ENCODE results near the gene ATP2B1. TPM values are rescaled to one million over a fixed set of nuclear protein-coding genes. Genes with fewer than 3 reads are reported as not detected.

Gene ATP2B1
- total RNA-seq, 1 donor from 2014 or later, result 5.1 TPM

- no peaks in the 10 kb centered on the region for H3K36me3 ChIP-seq
- no peak for DNase-seq (ENCODE audit: low spot score in 2 of 2)
- no peaks in the 10 kb centered on the region for H3K4me1 ChIP-seq
- H3K27ac ChIP-seq, result no peak overlapping the region
- TF ChIP-seq CTCF (IDR thresholded peaks at IDR 0.05), result no peak
- no peak overlapping the region for H3K4me3 ChIP-seq
- no peaks in the 10 kb centered on the region for H3K9me3 ChIP-seq
- intact Hi-C loops (cut with DNase I), result no loop called here
- no peaks in the 10 kb centered on the region for H3K27me3 ChIP-seq
Observed at GRCh38 chr12:89559753-89560152, 148.9 kb downstream of the ATP2B1 start.

GRCh38 chr12:89556976-89557375, 151.7 kb downstream of the ATP2B1 start:
- TF ChIP-seq CTCF (IDR thresholded peaks at IDR 0.05), result no peak
- Histone ChIP-seq H3K4me3 (no peak overlapping the region), H3K36me3 (no peaks in the 10 kb centered on the region), H3K9me3 (peaks cover 0 to 6% of the 10 kb centered on the region in 2 donors), H3K27me3 (no peaks in the 10 kb centered on the region), H3K27ac (no peak overlapping the region), H3K4me1 (no peaks in the 10 kb centered on the region)
- DNase-seq (ENCODE audit: low spot score in 2 of 2), result no peak
- intact Hi-C loops (cut with DNase I), result no loop called here

DNA sequence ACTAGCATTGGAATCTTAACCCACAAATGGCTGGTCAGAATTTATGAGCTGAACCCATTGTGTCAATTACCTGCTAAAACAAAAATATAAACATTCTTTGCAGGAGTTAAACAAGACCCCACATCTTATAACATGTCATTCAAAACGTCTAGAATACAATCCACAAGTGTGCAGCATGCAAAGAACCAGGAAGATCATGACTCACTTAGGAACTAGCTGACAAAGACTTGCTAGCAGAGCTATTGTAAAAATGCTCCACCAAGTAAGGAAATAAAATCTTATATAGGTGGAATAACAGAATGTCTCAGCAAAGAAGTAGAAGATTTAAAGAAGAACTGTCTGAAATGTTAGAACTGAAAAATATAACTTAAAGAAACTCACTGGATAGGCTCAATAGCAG, 156.3 kb downstream of the ATP2B1 start:
- H3K27me3 ChIP-seq, result no peaks in the 10 kb centered on the region
- DNase-seq (ENCODE audit: low spot score in 2 of 2), result no peak
- H3K4me3 ChIP-seq, result no peak overlapping the region
- H3K27ac ChIP-seq, result no peak overlapping the region
- peaks cover 0 to 6% of the 10 kb centered on the region in 2 donors for H3K9me3 ChIP-seq
- no peaks in the 10 kb centered on the region for H3K4me1 ChIP-seq
- intact Hi-C loops (cut with DNase I), result no loop called here
- no peaks in the 10 kb centered on the region for H3K36me3 ChIP-seq
- no peak for TF ChIP-seq CTCF (IDR thresholded peaks at IDR 0.05)

DNA sequence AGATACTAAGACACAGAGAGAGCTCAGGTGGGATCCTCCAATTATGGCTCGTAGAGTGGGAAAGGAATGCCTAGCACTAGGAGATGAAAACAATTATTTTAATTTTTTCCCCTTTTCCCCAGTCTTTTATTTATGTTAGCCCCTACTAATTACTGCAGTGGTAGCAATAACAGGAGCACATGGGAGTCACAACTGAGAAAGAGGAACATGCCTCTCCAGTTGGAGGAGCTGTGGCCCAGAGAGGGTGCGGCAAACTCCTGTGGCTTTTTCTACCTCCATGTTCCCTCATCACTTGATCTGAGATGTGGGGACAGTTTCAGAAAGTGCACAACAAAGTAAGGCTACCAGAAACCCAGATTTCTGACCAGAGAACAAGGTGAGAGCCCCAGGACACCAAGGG, 156.9 kb downstream of the ATP2B1 start:
- Histone ChIP-seq H3K27ac (no peak overlapping the region), H3K27me3 (no peaks in the 10 kb centered on the region), H3K4me3 (no peak overlapping the region), H3K9me3 (peaks cover 0 to 6% of the 10 kb centered on the region in 2 donors), H3K36me3 (no peaks in the 10 kb centered on the region), H3K4me1 (no peaks in the 10 kb centered on the region)
- no peak for DNase-seq (ENCODE audit: low spot score in 2 of 2)
- intact Hi-C loops (cut with DNase I), result no loop called here
- no peak for TF ChIP-seq CTCF (IDR thresholded peaks at IDR 0.05)

DNA sequence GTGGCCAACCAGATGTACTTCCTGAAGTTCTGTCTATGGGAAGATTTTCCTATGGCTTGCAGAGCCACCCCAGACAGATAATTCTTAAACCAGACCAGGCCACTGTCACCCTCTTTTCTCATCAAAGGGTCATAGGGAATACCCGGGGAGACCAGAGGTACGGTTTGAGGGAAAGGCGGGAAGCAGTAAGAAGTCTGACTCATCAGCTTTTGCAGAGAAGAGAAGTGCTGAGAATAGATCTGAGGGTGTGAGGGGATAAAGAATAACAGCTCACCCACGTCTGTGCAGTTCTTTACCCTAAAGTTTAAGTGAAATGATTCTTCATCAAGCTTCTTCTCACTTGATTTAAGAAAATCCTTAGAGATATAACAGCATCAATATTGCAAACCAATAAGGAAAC, 161.5 kb downstream of the ATP2B1 start:
- no peaks in the 10 kb centered on the region for H3K9me3 ChIP-seq
- H3K4me1 ChIP-seq, result peaks cover 0 to 7% of the 10 kb centered on the region in 2 donors
- no peaks in the 10 kb centered on the region for H3K36me3 ChIP-seq
- H3K27me3 ChIP-seq, result no peaks in the 10 kb centered on the region
- H3K27ac ChIP-seq, result no peak overlapping the region
- DNase-seq (ENCODE audit: low spot score in 2 of 2), result no peak
- no peak for TF ChIP-seq CTCF (IDR thresholded peaks at IDR 0.05)
- intact Hi-C loops (cut with DNase I), result loop anchor here (10.0 kb wide), 1 partner anchor 1408 kb away; the partner anchor contains the start of gene CCER1
- H3K4me3 ChIP-seq, result no peak overlapping the region

DNA sequence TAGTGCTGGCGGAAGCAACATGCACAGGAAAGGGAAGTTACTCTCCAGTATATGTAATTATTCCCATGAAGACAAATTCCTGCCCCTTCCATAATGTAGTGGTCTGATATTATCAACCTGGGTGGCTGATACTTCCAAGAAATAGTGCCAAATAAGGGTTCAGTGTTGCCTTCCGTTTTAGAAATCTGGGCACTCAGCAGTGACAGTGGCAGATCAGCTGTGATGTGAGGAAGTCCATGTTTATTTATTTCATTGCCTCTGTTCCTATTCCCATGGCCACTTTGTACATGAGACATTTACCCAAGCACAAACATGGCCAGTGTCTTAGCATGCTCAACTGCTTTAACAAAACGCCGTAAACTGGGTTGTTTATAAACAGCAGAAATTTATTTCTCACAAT, 162.5 kb downstream of the ATP2B1 start:
- Histone ChIP-seq H3K27me3 (no peaks in the 10 kb centered on the region), H3K36me3 (no peaks in the 10 kb centered on the region), H3K4me3 (no peak overlapping the region), H3K4me1 (peaks cover 0 to 7% of the 10 kb centered on the region in 2 donors), H3K9me3 (no peaks in the 10 kb centered on the region), H3K27ac (no peak overlapping the region)
- TF ChIP-seq CTCF (IDR thresholded peaks at IDR 0.05), result no peak
- no peak for DNase-seq (ENCODE audit: low spot score in 2 of 2)
- intact Hi-C loops (cut with DNase I), result loop anchor here (10.0 kb wide), 1 partner anchor 1409 kb away; the partner anchor contains the start of gene CCER1
